HG03558 (cell line): ENCODE results near the gene LRRC74A.

Source experiments
- ATAC-seq: cut with Tn5 transposase; IDR thresholded peaks from one replicate; pipeline ENCODE4 v1.9.1; 2021; ENCODE audit warnings: moderate number of reproducible peaks; ENCODE audit not compliant: unreplicated experiment; ENCODE audit errors: extremely low read depth

The LRRC74A gene

GRCh38 chr14:76826122-76826521 is at the start of gene LRRC74A:
Gene LRRC74A, plus strand, starts transcription at chr14:76826408. Its CDS starts 290 bp downstream, at chr14:76826698.
- ATAC-seq = no peak

GRCh38 chr14:76776428-76777251 is 49.6 kb upstream of the LRRC74A start:
- ATAC-seq = no peak

- no peak for ATAC-seq
These were observed 48.5 kb upstream of the LRRC74A start for GRCh38 chr14:76777721-76778120.

- no peak for ATAC-seq
These were observed 47.5 kb upstream of the LRRC74A start for GRCh38 chr14:76778546-76779215.

GRCh38 chr14:76779221-76780057 is 46.8 kb upstream of the LRRC74A start:
- ATAC-seq = no peak

GRCh38 chr14:76780058-76780345 is 46.2 kb upstream of the LRRC74A start:
- no peak for ATAC-seq

- no peak for ATAC-seq
These were observed 45.8 kb upstream of the LRRC74A start for GRCh38 chr14:76780360-76780759.

GRCh38 chr14:76780875-76781647 is 45.1 kb upstream of the LRRC74A start:
- no peak for ATAC-seq

GRCh38 chr14:76781648-76782051 is 44.6 kb upstream of the LRRC74A start:
- ATAC-seq = no peak

- ATAC-seq = no peak
These were observed 43.9 kb upstream of the LRRC74A start for GRCh38 chr14:76782115-76782884.

- no peak for ATAC-seq
These were observed 43.2 kb upstream of the LRRC74A start for GRCh38 chr14:76782885-76783566.

- no peak for ATAC-seq
These were observed 41.8 kb upstream of the LRRC74A start for GRCh38 chr14:76784266-76784874.

- no peak for ATAC-seq
These were observed 41.3 kb upstream of the LRRC74A start for GRCh38 chr14:76784881-76785280.

- no peak for ATAC-seq
These were observed 39.6 kb upstream of the LRRC74A start for GRCh38 chr14:76786601-76787000.

GRCh38 chr14:76792422-76792821 is 33.8 kb upstream of the LRRC74A start:
- no peak for ATAC-seq

- ATAC-seq = no peak
These were observed 32.9 kb upstream of the LRRC74A start for GRCh38 chr14:76793324-76793723.

GRCh38 chr14:76793956-76794355 is 32.3 kb upstream of the LRRC74A start:
- ATAC-seq = no peak

GRCh38 chr14:76806446-76806845 is 19.8 kb upstream of the LRRC74A start:
- no peak for ATAC-seq

- ATAC-seq = no peak
These were observed 18.2 kb upstream of the LRRC74A start for GRCh38 chr14:76808011-76808410.
